ENCODE measurements around the gene ZNF79.
"Not testable (repeated sequence)": the region's sequence is repeated elsewhere in the genome, so short reads cannot be mapped to it uniquely, and the experiment has no call there.

The ZNF79 gene

DNA sequence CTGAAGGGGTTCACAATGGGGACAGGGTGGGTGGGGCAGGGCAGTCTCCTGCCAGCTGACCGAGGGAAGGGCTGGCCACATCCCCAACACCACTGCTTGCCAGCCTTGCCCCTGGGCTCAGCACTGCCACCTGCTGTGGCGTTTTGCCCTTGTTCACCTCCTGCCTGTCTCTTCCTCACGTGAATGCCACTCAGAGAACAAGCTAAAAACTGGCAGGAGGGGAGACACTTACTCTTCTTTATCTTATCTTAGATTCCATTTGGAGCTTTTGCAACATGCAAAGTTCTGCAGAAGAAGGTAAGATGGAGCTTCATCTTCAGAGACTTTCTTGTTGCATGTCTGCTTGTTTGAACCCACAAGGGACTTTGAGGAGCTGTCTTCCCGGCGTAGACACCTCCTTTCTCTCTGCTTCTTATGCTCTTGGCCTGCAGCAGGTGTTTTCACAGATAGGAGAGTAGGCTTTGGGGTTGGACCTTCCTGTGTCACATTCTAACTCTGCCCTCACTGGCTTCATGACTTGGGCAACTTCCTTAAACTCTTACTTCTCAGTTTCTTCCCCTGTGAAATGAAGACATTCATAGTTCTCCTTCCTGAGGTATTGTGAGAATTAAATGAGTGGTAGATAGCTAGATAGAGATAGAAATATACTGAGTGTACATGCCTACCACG lies 31.3 kb downstream of the ZNF79 start:
- DNase-seq (ENCODE audit: low read depth in 2 of 2): no peak

DNA sequence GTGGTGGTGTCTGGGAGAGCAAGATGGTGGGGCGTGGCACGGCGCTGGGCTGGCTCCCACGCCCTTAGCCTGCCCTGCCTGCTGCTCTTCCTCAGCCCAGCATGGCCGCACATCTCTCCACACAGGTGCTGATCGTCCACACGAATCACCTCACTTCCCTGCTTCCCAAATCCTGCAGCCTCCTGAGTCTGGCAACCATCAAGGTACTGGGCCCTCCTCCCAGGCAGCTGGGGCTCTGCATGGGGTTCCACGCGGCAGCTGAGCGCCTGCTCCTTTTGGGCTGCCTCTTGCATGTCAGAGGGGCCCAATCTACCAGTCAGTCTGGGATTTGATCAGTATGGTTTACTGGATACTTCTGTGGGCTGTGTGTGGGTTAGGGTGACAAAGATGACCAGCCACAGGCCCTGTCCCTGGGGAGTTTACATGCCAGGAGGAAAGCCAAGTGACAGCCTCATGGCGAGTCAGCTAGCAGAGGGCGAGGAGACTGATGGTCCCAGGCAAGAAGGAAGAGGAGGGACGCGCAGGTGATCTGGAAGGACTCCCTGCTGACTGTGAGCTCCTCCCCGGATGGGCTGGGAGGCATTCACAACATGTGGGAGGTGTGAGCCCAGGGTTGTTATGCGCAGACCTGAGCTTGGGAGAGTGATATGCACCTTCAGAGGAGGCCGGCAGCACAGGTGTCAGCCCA lies 33.2 kb downstream of the ZNF79 start:
- no peak for DNase-seq (ENCODE audit: low read depth in 2 of 2)

GRCh38 chr9:127458921-127459320 lies 34.7 kb downstream of the ZNF79 start:
- no peak for DNase-seq (ENCODE audit: low read depth in 2 of 2)

GRCh38 chr9:127463382-127463781 lies 39.2 kb downstream of the ZNF79 start:
- no peak for DNase-seq (ENCODE audit: low read depth in 2 of 2)

GRCh38 chr9:127463911-127464310 lies 39.7 kb downstream of the ZNF79 start:
- no peak for DNase-seq (ENCODE audit: low read depth in 2 of 2)

DNA sequence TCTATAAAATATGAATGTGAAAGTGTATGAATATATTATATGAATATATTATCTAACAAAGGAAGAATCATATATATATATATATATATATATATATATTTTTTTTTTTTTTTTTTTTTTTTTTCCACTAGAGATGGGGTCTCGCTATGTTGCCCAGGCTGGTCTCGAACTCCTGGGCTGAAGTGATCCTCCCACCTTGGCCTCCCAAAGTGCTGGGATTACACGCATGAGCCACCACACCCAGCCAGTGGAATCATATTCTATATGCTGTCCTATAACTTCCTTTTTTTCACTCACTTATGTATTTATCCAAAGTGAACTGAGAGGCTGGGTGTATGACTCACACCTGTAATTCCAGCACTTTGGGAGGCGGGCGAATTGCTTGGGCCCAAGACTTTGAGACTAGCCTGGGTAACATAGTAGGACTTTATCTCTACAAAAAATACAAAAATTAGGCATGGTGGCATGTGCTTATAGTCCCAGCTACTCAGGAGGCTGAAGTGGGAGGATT lies 42.3 kb downstream of the ZNF79 start:
- not testable (repeated sequence) for DNase-seq (ENCODE audit: low read depth in 2 of 2)

DNA sequence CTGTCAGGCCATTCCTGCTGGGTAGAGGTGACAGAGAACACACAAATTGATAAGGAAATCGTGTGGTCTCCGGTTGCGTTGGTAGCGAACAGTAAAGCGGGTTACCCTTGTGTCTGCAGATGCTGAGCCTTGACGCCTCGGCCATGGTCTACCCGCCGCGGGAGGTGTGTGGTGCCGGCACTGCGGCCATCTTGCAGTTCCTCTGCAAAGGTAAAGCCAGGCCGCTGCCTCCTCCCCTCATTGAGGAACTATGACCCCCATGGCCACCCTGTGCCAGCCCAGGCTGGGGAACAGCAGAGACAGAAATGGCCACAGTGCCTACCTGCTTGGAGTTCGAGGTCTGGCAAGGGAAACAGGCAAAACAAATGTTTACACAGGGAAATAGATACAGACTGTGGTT lies 43.4 kb downstream of the ZNF79 start:
- DNase-seq (ENCODE audit: low read depth in 2 of 2): no peak

DNA sequence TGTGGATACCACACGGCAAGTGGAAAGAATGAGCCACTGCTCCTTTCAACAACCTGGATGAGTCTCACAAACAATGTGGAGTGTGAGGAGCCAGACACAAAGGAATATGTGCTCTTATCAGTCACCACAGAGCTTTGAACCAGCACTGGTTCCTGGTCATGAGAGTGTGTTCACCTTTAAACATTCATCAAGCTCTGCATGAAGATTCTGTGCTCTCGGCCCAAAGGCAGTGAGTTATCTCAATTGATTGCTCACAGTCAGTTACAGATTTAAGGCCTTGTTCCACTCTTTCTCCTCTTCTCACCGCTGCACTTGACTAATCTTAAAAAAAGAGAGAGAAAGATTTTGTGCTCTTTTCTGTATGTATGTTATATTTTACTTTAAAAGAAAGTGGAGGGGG lies 46.5 kb downstream of the ZNF79 start:
- DNase-seq (ENCODE audit: low read depth in 2 of 2): no peak

DNA sequence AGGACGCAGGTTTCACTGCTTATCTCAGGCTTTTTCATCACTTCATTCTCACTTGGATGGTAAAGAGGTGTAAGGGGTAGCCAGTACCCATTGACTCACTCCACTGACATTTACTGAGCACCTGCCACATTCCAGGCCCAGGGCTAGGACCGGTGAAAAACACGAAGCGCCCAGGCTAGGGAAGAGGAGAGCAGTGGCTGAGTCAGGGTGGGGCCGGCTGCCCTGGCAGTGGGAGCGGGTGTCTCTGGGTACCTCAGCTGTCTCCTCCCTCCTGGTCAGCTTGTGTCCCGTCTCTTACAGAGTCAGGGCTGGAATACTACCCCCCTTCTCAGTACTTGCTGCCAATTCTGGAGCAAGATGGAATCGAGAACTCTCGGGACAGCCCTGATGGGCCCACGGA lies 49.3 kb downstream of the ZNF79 start:
- DNase-seq (ENCODE audit: low read depth in 2 of 2): no peak

- no peak for DNase-seq (ENCODE audit: low read depth in 2 of 2)
Observed at GRCh38 chr9:127473932-127474331, 49.8 kb downstream of the ZNF79 start.

DNA sequence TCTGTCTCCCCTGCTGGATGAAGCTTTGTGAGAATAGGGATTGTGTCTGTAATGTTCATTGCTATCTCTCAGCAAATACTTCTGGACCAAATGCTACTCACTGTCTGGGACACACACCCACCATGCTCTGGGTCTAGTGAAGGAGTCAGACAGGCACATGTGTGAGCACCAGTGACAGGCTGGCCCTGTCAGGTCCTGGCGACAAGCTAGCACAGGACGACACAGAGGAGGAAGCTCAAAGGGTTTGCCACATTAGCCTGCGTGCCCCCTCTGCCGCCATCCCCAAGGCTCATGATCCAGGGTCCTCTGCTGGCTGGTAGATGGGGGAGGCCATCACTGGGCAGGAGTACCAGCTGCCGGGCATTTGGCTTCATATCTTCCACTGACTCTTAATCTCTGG lies 50.4 kb downstream of the ZNF79 start:
- DNase-seq (ENCODE audit: low read depth in 2 of 2): no peak

GRCh38 chr9:127479507-127480081 lies 55.4 kb downstream of the ZNF79 start:
- DNase-seq (ENCODE audit: low read depth in 2 of 2): no peak

DNA sequence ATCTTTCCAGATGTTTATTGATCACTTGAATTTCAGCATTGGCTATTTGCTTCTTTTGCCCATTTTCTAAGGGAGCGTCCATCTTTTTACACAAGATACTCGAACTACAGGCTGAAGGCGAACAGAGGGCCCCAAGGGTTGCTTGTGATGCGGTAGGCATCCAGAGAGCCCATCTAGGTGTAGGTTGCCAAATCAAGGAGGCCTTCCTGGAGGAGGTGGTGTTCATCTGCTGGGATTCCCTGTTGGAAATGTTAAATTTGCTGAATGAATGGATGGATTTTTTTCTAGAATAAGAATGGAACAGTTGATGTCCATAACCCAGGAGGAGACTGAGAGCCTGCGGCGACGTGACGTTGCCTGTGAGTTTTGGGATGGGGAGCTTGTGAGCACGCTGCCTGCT lies 58.5 kb downstream of the ZNF79 start:
- no peak for DNase-seq (ENCODE audit: low read depth in 2 of 2)

DNA sequence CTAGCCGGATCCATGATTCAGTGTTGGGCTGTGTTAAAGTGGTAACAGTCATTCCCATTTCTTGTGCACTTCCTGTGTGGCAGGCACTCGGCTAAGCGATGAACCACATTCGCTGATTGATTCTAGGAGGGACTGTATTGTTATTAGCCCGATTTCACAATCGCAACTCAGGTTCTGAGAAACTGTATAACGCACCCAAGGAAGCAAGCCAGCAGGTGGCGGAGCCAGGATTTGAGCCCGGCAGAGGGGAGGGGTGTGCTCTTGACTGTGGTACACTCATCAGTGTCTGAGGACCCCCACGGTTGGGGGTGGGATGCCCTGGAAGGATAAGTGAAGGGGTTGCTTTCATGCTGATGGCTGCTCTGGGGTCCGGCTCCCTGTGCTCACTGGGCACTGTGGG lies 61.8 kb downstream of the ZNF79 start:
- no peak for DNase-seq (ENCODE audit: low read depth in 2 of 2)

DNA sequence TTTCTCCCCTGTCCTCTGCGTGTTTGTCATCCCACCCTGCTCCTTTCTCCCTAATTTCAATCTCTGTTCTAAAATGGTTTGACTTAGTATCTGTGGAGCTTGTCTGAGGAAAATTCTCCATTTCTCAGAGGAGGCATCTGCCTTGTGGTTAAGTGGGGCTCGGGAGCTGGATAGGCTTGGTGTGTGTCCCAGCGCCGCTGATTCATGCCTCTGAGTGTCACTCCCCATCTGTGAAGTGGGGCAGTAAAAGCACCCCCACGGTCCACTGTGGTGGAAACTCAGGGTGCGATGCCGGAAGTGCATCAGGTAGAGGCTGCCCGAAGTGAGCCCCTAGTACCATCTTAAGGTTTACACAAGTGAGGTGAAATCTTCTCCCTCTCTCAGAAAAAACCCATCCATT lies 64.8 kb downstream of the ZNF79 start:
- DNase-seq (ENCODE audit: low read depth in 2 of 2): no peak

DNA sequence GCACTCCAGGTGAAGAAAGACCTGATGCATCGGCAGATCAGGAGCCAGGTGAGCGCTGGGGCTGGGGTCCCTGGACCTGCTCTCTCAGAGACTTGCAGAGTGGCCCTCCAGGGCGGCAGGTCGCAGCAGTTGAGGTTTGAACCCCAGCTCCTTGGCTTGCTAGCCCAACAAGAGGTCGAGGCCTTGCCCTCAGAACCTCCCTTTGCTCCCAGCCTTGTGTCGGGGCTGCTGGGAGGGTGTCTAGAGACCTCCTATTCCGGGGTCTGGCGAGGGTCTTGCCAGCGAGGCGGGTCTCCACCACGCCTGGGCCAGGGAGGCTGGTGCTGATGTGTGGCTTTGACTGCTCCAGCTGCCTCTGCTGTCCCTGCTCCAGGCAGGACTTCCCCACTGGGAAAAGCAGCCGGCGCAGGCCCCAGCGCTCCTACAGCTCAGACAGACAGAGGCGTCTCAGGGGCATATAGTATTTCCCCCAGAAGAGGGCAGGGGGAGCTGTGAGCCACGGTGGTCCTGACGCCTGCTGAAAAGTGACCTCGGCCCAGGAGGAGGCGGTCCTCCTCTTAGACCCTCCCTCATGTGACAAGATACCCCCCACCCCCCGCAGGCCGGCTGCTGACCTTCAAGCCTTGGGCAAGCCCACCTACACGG lies 65.4 kb downstream of the ZNF79 start:
- no peak for DNase-seq (ENCODE audit: low read depth in 2 of 2)

DNA sequence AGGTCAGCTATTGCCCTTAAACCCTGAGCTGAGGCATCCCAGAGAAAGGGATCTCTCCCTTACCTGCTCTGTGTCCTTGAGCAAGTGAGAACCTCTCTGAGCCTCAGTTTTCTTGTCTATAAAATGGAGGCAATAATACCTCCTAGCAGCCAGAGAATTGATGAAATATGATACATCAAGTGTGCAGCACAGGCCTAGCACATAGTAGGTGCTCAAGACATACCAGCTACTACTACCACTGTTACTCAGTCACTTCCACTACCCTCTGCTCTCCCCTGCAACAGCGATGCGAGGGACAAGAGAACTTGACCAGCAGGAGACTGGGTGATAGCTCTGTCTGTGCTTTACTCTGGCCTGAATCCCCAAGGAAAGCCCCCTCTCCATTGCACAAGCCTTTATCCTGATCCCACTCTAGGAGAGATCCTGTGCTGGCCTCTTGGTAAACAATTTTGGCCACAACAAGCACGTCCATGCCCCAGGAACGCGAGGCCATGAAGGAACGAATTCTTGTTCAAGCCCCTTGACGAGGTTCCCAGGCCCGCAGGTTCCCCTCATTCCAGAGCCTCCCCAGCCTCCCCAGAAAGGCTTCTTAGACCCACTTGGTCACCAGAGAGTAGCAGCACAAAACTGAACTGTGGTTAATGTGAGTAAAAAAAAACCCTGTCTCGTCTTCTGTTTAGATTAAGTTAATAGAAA lies 66.5 kb downstream of the ZNF79 start:
- DNase-seq (ENCODE audit: low read depth in 2 of 2): no peak

DNA sequence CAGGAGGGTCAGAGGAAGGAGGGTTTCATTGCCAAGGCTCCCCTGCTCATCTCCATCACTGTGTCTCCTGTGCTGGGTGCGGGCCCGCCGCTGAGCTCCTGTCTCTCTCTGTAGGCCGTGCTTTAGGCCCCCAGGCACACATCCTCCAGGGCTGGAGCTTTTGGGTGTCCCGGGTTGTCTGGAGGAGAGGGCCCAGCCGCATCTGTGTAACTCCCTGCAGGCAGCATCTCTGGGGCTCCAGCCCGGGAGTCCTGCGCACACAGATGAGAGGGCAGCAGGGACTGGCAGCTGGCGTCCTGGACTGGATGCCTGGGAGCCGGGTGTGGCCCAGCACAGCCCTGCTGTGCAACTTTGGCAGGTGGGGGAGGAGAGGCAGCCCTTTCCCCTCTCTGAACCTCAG lies 67.3 kb downstream of the ZNF79 start:
- DNase-seq (ENCODE audit: low read depth in 2 of 2): no peak

DNA sequence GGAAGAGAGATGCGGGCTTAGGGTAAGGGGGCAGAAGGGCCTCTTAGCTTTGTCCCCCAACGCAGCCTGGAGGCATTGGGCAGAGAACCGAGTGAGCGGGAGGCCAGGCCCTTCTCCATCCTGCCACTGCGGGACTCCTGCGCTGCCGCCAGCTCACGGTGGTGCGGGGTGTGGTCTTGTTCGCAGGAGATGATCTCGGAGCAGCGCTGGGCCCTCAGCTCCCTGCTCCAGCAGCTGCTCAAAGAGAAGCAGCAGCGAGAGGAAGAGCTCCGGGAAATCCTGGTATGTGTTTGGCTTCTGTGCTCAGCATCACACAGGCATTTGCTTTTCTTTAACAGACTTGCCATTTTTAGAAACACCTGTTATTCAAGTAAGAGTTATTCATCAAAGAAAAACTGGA lies 68.4 kb downstream of the ZNF79 start:
- no peak for DNase-seq (ENCODE audit: low read depth in 2 of 2)

GRCh38 chr9:127493592-127494303 lies 69.6 kb downstream of the ZNF79 start:
- no peak for DNase-seq (ENCODE audit: low read depth in 2 of 2)

DNA sequence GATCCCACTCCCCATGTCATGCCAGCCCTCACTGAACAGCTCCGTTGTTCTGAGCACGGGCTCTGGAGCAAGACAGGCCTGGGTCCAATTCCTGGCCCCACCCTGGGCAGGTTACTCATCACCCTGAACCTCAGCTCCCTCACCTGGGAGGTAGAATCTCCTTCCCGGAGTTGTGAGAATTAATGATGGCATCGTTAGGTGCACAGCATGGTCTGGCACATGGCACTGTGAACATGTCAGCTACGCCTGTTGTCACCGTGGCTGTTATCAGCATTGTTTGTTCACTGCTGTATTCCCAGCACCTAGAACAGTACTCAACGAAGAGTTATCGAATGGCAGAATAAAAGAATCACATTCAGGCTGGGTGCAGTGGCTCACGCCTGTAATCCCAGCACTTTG lies 70.1 kb downstream of the ZNF79 start:
- DNase-seq (ENCODE audit: low read depth in 2 of 2): no peak
